HT1080 (cell line): ENCODE results near the gene RFX4. TPM values are rescaled to one million over a fixed set of nuclear protein-coding genes. Genes with fewer than 3 reads are reported as not detected.
"Not testable (repeated sequence)": the region's sequence is repeated elsewhere in the genome, so short reads cannot be mapped to it uniquely, and the experiment has no call there.

Experiments used
- DNase-seq: peaks from one replicate; pipeline ENCODE4 v3.0.0-alpha.2; 2015; ENCODE audit warnings: low read depth
- total RNA-seq: library from RNA; depleted of rRNA; stranded (reverse); fragments of >200 nt; shearing (Covaris generic); gene quantifications from 2 replicates; pipeline ENCODE4 v1.2.3, GENCODE V29; 2014

Gene RFX4
- total RNA-seq, 1 experiment from 2014 or later: not detected

GRCh38 chr12:106687672-106688071 lies 104.9 kb downstream of the RFX4 start:
- no peak for DNase-seq

- no peak for DNase-seq
These were observed 107.9 kb downstream of the RFX4 start for GRCh38 chr12:106690569-106691305.

GRCh38 chr12:106692033-106692432 lies 109.2 kb downstream of the RFX4 start:
- not testable (repeated sequence) for DNase-seq

GRCh38 chr12:106692896-106693820 lies 110.4 kb downstream of the RFX4 start:
- DNase-seq: no peak

GRCh38 chr12:106696071-106696470 lies 113.3 kb downstream of the RFX4 start:
- DNase-seq: no peak

GRCh38 chr12:106696681-106697417 lies 114.0 kb downstream of the RFX4 start:
- no peak for DNase-seq

- DNase-seq: no peak
These were observed 121.3 kb downstream of the RFX4 start for GRCh38 chr12:106704081-106704480.

GRCh38 chr12:106705971-106706370 lies 123.2 kb downstream of the RFX4 start:
- DNase-seq: no peak

- no peak for DNase-seq
These were observed 126.3 kb downstream of the RFX4 start for GRCh38 chr12:106709068-106709511.

GRCh38 chr12:106710143-106710893 lies 127.5 kb downstream of the RFX4 start:
- no peak for DNase-seq

- DNase-seq: no peak
These were observed 128.5 kb downstream of the RFX4 start for GRCh38 chr12:106711316-106711715.

- DNase-seq: no peak
These were observed 130.0 kb downstream of the RFX4 start for GRCh38 chr12:106712768-106713167.

- DNase-seq: no peak
These were observed 132.1 kb downstream of the RFX4 start for GRCh38 chr12:106714926-106715325.

- DNase-seq: no peak
These were observed 132.8 kb downstream of the RFX4 start for GRCh38 chr12:106715582-106715981.

GRCh38 chr12:106717673-106718072 lies 134.9 kb downstream of the RFX4 start:
- DNase-seq: no peak

- DNase-seq: no peak
These were observed 137.1 kb downstream of the RFX4 start for GRCh38 chr12:106719879-106720278.

- no peak for DNase-seq
These were observed 137.9 kb downstream of the RFX4 start for GRCh38 chr12:106720696-106721095.

- DNase-seq: no peak
These were observed 139.1 kb downstream of the RFX4 start for GRCh38 chr12:106721915-106722314.

- DNase-seq: no peak
These were observed 140.0 kb downstream of the RFX4 start for GRCh38 chr12:106722837-106723236.

- DNase-seq: no peak
These were observed 140.6 kb downstream of the RFX4 start for GRCh38 chr12:106723416-106723815.

GRCh38 chr12:106724116-106724515 lies 141.3 kb downstream of the RFX4 start:
- DNase-seq: no peak
